Fibroblast of skin of left biceps (primary cell): Measurements from ENCODE around the gene STXBP4.

Experiments
- DNase-seq, 2 experiments: peaks; one replicate each; pipeline ENCODE4 v3.0.0-alpha.2; 2013; ENCODE audit warnings: low read depth in 2 of 2

The STXBP4 gene

GRCh38 chr17:54968262-54968987 is at the start of gene STXBP4, which contains the start of gene COX11:
Gene STXBP4, plus strand, starts transcription at chr17:54968765. Its CDS starts 17,455 bp downstream, at chr17:54986220.
Gene COX11, minus strand, starts transcription at chr17:54968654. Its CDS starts 8 bp downstream, at chr17:54968646.
- DNase-seq = peak; percentile 91

- no peak for DNase-seq
These were observed 49.1 kb upstream of the STXBP4 start for GRCh38 chr17:54919425-54919824.

DNA sequence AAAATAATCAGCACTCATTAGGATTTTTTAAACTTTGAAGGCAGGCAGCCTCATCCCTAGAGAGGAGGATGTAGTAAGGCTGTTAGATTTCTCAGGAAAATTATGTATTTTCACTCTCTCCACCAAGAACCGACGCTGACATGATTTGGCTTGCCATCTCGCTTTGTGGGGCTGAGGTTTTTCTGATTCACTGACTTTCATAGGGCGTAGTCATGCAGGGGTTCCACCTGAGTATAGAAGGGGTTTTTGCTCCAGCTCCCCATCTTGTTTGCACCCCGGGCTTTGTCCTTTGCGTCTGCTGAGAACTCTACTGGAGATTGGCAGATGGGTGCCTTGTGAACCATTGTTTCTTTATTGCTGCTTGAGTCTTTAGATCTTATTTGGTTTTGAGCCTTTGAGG is 47.7 kb upstream of the STXBP4 start:
- DNase-seq = no peak

- no peak for DNase-seq
These were observed 44.2 kb upstream of the STXBP4 start for GRCh38 chr17:54924405-54924804.

- no peak for DNase-seq
These were observed 41.0 kb upstream of the STXBP4 start for GRCh38 chr17:54927525-54927924.

GRCh38 chr17:54932711-54933110 is 35.9 kb upstream of the STXBP4 start:
- no peak for DNase-seq

GRCh38 chr17:54933921-54934320 is 34.6 kb upstream of the STXBP4 start:
- no peak for DNase-seq

DNA sequence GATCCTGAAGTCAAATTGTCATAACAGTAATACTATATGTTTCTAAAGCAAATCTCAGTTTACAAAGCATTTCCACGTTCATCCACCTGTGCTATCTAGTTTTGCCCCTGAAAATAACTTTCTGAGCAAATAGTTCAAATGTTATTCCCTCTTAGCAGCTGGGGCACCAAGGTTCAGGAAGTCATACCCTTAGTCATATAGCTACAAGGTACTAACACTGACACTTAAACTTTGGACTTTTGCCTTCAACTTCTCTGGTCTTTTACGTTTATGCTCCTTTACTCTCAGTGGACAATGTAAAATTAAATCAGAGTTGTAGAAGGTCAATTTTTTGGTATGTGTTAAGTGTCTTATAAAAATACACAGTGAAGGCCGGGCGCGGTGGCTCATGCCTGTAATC is 33.1 kb upstream of the STXBP4 start:
- no peak for DNase-seq

GRCh38 chr17:54937018-54937417 is 31.5 kb upstream of the STXBP4 start:
- DNase-seq = no peak

DNA sequence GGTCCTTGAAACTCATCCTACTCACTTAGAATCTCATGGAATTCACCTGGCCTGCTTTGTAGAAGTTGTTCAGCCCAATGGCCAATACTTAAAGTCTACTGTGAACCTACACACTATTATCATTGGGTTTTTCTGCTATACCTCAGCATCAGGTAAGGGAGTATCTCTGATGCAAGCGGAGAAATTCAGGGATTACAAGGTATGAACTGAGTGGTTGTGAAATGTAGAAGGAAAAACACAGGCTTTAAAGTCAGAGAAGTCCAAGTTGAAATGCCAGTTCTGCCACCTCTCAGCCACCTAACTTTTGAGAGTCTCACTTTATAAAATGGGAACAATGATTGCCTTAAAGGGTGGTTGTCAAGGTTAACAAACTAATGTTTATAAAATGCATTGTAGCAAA is 31.1 kb upstream of the STXBP4 start:
- no peak for DNase-seq

GRCh38 chr17:54941285-54941684 is 27.3 kb upstream of the STXBP4 start:
- DNase-seq = no peak

DNA sequence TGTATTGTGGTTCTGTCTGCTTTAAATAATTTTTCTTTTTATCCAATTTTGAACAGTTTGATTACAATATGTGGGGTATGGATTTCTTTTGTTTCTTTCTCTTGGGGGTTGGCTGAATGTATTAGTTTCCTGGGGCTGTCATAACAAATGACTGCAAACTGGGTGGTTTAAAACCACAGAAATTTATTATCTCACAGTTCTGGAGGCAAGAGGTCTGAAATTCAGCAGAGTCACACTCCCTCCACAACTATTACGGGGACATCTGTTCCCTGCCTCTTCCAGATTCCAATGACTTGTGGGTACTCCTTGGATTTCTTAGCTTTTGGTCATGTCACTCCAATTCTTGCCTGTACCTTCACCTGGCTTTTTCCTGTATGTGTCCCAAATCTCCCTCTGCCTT is 23.8 kb upstream of the STXBP4 start:
- DNase-seq = no peak

DNA sequence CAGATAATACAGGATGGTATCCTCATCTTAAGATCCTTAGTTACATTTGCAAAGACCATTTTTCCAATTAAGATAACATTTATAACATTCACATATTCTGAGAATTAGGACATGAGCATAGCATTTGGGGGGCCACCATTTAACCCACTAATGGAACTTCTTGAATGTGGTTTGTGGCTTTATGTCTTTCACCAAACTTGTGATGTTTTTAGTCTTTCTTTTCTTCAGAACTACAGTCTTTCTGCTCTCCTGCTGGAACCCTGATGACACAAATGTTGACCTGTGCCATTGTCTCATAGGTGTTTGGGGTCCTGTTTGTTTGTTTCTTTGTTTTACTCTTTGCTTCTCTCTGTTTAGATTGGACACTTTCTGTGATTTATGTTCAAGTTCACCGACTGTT is 23.3 kb upstream of the STXBP4 start:
- no peak for DNase-seq

- no peak for DNase-seq
These were observed 22.9 kb upstream of the STXBP4 start for GRCh38 chr17:54945671-54946070.

DNA sequence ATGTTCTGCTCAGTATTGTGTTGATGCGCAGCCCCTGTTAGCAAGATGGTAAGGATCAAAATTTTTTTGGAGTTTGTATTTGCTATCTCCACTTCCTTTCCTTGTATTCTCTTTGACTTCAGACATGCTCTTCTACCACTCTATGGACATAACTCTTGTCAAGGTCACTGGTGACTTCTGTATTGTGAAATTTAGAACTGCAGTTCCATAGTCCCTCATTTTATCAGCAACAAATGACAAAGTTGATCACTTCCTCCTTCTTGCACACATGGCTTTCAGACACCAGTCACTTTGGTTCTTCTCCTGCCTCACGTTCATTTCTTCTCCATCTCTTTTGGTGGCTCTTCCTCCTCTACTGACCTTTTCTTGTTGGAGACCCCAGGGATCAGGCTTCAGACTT is 21.2 kb upstream of the STXBP4 start:
- DNase-seq = no peak

GRCh38 chr17:54948380-54948779 is 20.2 kb upstream of the STXBP4 start:
- peak in 1 of 2 experiments; percentile 32 for DNase-seq

- no peak for DNase-seq
These were observed 18.4 kb upstream of the STXBP4 start for GRCh38 chr17:54950116-54950515.

GRCh38 chr17:54951286-54951685 is 17.3 kb upstream of the STXBP4 start:
- DNase-seq = no peak

DNA sequence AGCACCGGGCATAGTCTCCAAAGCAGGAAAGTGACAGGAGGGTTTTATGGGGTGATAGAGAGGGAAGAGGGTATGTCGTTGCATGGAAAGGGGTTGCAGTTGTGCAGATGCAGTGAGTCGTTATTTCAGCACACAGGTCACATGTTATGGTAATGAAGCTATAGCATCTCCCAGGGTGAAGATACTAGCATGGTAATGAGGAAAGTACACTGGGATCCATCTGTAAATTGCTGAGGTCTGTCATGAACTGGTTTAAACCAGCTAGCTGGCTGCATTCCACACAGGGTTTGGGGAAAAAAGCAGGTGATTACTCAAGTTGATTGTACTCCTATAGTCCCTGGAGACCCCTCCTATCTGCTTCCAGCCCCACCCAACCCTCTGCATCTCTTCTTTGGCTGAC is 11.8 kb upstream of the STXBP4 start:
- DNase-seq = no peak

DNA sequence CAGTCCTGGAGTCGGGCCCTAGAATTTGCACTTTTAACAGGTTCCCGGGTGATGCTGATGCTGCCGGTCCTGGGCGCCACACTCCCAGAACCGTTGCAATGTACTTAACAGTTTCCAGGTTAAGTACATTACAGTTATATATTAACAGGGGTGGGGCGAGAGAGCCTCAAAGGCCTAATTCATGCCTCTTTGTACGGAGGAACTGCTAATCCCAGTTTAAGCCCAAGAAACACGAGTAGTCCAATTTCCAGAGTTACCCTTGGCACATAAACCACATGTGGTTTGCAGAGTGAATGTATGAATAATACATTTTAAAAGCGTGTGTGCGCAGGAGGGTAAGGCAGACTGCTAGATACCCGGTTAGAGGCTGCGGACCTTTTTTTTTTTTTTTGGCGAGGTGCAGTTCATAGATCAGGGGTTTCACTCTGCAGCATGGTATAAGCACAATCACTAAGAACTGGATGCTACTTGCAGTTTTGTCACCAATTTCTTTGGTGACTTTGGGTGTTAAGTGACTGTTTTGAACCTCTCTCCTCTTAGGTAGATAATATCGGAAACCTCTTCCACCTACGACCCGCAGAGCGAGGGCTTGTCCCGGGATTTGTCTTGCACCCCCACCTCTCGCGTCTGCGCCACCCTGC is 824 bp upstream of the STXBP4 start:
- no peak for DNase-seq

DNA sequence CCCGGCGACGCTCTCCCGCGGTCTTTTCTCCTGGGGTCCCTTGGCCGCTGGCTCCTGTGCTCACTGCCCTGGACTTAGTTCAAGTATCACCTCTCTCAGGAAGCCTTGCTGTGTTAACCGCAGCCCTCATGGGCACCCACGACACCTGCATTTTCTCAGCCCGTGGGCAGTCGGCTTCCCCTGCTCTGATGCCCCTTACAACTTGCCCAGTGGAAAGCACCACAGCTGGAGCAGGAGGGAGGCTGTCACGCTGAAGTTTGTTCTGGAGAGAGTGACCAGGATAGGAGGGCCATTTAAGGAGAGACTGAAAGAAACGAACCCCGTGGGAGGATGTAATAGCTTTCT is 395 bp downstream of the STXBP4 start:
- no peak for DNase-seq

DNA sequence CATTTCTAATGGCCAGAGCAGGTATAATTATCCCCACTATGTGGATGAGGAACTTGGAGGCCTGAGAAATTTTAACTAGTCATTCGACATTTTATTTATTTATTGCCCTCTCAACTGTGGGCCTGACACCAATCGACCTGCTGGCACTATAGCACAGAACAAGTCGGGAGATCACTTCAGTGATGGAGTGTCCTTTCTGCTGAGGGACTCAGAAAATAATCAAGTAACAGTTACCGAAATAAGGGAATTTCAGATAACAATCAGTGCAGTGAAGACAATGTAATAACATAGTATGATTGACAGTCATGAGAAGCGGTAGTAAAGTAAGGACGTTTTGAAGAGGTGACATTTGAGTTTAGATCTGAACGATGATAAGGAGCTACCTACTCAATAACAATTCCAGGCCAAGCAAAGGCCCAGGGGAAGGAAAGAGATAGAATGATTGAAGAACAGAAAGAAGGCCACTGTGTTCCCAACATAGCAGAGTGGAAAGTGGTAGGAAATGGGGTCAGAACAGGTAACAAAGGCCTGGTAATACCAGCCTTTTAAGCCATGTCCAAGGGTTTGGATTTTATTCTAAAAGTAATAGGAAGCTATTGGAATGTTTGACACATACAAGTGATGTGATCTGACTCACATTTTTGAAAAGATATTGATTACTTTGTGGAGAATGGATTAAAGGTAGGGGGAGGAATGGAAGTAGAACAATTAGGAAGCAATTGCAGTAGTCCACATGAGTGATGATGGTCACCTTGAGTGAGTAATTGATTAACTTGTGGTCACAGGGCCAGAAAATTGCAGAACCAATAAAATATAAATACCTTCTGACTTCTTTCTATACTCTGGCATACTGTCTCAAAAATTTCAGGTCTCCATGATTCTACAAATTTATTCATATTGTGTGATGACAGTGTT is 1.4 kb downstream of the STXBP4 start:
- no peak for DNase-seq

- DNase-seq = no peak
These were observed 2.6 kb downstream of the STXBP4 start for GRCh38 chr17:54971147-54971546.
